Tibial artery (tissue), 4 donors: ENCODE results near the gene ADAT3.

Experiments
- DNase-seq, 2 donors: peaks; one replicate each; pipeline ENCODE4 v3.0.0-alpha.2; 2019
- H3K27ac ChIP-seq, 2 donors: fragments of 200-600 bp; sonication (generic) in 1 of 2; 1 replicate in 1 of 2; 2 replicates in 1 of 2; pipeline ENCODE4 v1.5.1; 2018 to 2019; ENCODE audit warnings: mild to moderate bottlenecking in 1 of 2
- H3K27me3 ChIP-seq, 2 donors: fragments of 200-600 bp; sonication (generic) in 1 of 2; one replicate each; pipeline versions ENCODE4 v1.5.1 to v1.6.0; 2016 to 2019
- H3K36me3 ChIP-seq, 3 donors: fragments of 200-600 bp; sonication (generic) in 2 of 3; one replicate each; pipeline ENCODE4 v1.5.1; 2016 to 2019; ENCODE audit warnings: mild to moderate bottlenecking in 2 of 3
- H3K4me1 ChIP-seq, 4 donors: fragments of 200-600 bp; sonication (generic) in 2 of 4; 1 replicate in 3 of 4; 2 replicates in 1 of 4; pipeline ENCODE4 v1.5.1; 2016 to 2019
- H3K4me3 ChIP-seq, 2 donors: fragments of 200-600 bp; sonication (generic) in 1 of 2; 1 replicate in 1 of 2; 2 replicates in 1 of 2; pipeline ENCODE4 v1.5.1; 2018 to 2019; ENCODE audit warnings: mild to moderate bottlenecking in 2 of 2
- H3K9me3 ChIP-seq, 3 donors: fragments of 200-600 bp; sonication (generic) in 1 of 3; one replicate each; pipeline ENCODE4 v1.5.1; 2016 to 2019
- intact Hi-C: fragments of 100-400 bp; cut with DNase I; formaldehyde crosslinking; loops from one replicate; pipeline ENCODE4 v1.15.0; 2023; ENCODE audit warnings: low total_unique reads
- TF ChIP-seq, protein P1 (sequence below), 2 experiments: fragments of 200-600 bp in 1 of 2; fragments of 450-650 bp in 1 of 2; IDR thresholded peaks; one replicate each; pipeline ENCODE4 v1.5.1; 2017 to 2019; ENCODE audit warnings: antibody characterized with exemption in 2 of 2, mild to moderate bottlenecking in 1 of 2, moderate library complexity in 1 of 2

Gene ADAT3

DNA sequence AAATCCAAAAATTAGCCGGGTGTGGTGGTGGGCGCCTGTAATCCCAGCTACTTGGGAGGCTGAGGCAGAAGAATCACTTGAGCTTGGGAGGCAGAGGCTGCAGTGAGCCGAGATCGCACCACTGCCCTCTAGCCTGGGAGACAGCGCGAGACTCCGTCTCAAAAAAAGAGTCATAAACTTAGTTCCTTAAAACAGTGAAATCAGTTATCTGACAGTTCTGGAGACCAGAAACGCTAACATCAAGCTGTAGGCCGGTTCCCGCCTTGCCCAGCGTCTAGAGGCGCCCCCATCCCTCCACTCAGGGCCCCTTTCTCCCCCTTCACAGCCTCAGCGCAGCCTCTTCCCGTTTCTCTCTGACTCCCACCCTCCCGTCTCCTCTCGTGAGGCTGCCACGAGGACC, 11.9 kb downstream of the ADAT3 start:
- intact Hi-C loops = no loop called here

DNA sequence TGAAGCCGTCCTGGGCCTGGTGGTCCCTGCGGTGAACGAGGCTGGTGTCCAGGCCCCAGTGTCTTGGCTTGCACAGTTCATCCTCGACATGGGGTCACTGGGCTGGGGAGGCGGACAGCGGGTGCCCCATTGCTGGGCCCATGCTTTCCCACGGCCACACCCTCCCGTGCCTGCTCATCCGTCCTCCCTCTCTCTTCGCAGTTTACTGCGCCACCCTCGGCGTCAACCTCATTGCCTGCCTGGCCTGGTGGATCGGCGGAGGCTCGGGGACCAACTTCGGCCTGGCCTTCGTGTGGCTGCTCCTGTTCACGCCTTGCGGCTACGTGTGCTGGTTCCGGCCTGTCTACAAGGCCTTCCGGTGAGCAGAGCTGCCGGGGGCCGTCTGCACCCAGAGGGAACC, 12.7 kb downstream of the ADAT3 start:
- Histone ChIP-seq H3K4me1 (peaks cover 0 to 11% (median 0%) of the 10 kb centered on the region in 4 donors), H3K27me3 (no peaks in the 10 kb centered on the region), H3K9me3 (no peaks in the 10 kb centered on the region), H3K36me3 (peaks cover 35 to 88% (median 74%) of the 10 kb centered on the region in 3 donors), H3K27ac (no peak overlapping the region), H3K4me3 (no peak overlapping the region)
- intact Hi-C loops = no loop called here
- TF ChIP-seq, protein P1, sequence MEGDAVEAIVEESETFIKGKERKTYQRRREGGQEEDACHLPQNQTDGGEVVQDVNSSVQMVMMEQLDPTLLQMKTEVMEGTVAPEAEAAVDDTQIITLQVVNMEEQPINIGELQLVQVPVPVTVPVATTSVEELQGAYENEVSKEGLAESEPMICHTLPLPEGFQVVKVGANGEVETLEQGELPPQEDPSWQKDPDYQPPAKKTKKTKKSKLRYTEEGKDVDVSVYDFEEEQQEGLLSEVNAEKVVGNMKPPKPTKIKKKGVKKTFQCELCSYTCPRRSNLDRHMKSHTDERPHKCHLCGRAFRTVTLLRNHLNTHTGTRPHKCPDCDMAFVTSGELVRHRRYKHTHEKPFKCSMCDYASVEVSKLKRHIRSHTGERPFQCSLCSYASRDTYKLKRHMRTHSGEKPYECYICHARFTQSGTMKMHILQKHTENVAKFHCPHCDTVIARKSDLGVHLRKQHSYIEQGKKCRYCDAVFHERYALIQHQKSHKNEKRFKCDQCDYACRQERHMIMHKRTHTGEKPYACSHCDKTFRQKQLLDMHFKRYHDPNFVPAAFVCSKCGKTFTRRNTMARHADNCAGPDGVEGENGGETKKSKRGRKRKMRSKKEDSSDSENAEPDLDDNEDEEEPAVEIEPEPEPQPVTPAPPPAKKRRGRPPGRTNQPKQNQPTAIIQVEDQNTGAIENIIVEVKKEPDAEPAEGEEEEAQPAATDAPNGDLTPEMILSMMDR (IDR thresholded peaks at IDR 0.05) = no peak
- DNase-seq = no peak

More for the DNA sequence above, 11.9 kb downstream of the ADAT3 start:
- H3K27ac ChIP-seq = no peak overlapping the region
- no peaks in the 10 kb centered on the region for H3K27me3 ChIP-seq
- H3K4me1 ChIP-seq = peaks cover 0 to 11% (median 0%) of the 10 kb centered on the region in 4 donors
- no peaks in the 10 kb centered on the region for H3K9me3 ChIP-seq
- no peak for DNase-seq
- peaks cover 34 to 88% (median 72%) of the 10 kb centered on the region in 3 donors for H3K36me3 ChIP-seq
- TF ChIP-seq, protein P1 (IDR thresholded peaks at IDR 0.05) = no peak
- H3K4me3 ChIP-seq = no peak overlapping the region

DNA sequence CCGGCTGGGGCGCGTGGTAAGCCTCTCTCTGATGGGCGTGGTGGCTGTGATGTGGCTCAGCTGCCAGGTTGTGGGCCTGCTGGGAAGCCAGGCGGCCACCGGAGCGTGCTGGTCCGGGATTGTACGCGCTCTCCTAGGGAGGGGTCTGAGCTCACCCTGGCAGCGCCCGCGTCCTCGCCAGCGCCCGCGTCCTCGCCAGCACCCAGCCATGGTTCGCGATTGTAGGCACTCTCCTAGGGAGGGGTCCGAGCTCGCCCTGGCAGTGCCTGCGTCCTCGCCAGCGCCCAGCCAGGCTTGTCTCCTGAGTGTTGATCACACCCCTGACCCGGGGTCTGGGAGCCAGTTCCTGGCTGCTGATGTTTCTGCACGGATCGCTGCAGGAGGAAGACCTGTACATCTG, 13.8 kb downstream of the ADAT3 start:
- intact Hi-C loops = no loop called here
- Histone ChIP-seq H3K4me1 (peaks cover 0 to 4% (median 0%) of the 10 kb centered on the region in 4 donors), H3K27ac (no peak overlapping the region), H3K27me3 (no peaks in the 10 kb centered on the region), H3K9me3 (no peaks in the 10 kb centered on the region), H3K4me3 (no peak overlapping the region), H3K36me3 (peaks cover 41 to 86% (median 68%) of the 10 kb centered on the region in 3 donors)
- DNase-seq = no peak
- TF ChIP-seq, protein P1 (IDR thresholded peaks at IDR 0.05) = no peak

DNA sequence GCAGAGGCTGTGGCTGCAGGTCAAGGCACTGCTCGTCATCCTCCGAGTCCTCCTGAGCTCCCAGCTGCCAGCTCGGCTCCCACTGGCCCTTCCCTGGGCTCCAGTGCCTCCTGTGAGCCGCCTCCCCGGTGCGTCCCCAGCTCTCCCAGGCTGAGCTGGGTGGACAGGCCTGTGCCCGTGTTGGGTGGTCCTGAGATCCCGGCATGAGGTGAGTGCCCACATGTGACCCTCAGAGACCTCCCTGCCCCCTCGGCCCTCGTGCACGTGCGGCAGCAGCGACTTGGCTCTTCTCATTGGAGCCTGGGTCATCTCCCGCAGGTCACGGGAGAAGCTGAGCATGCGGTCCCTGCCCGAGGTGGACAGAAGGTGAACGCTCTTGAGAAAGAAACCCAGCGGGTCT, 15.4 kb downstream of the ADAT3 start:
- TF ChIP-seq, protein P1 (IDR thresholded peaks at IDR 0.05) = no peak
- Histone ChIP-seq H3K9me3 (no peaks in the 10 kb centered on the region), H3K4me1 (no peaks in the 10 kb centered on the region), H3K27ac (no peak overlapping the region), H3K4me3 (no peak overlapping the region), H3K27me3 (no peaks in the 10 kb centered on the region), H3K36me3 (peaks cover 49 to 93% (median 66%) of the 10 kb centered on the region in 3 donors)
- intact Hi-C loops = no loop called here
- no peak for DNase-seq

DNA sequence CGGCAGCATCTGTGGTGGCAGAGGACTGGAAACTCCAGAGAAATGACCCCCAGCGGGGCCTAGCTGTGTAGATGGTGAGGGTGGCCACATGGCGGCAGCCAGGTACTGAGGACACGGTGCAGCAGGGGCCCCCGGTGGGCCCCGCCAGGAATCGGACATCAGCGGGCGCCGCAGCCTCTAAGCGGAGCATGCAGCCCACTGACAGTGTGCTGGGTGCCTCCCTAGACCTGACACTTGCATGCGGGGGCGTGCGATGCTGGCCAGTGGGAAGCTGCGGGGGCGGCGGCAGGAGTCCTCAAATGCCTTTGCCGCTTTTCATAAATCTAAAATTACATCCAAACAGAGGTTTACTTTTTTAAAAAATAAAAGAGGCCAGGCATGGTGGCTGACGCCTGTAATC, 16.1 kb downstream of the ADAT3 start:
- DNase-seq = no peak
- Histone ChIP-seq H3K36me3 (peaks cover 49 to 93% (median 66%) of the 10 kb centered on the region in 3 donors), H3K4me1 (no peaks in the 10 kb centered on the region), H3K27ac (no peak overlapping the region), H3K9me3 (no peaks in the 10 kb centered on the region), H3K4me3 (no peak overlapping the region), H3K27me3 (no peaks in the 10 kb centered on the region)
- intact Hi-C loops = no loop called here
- TF ChIP-seq, protein P1 (IDR thresholded peaks at IDR 0.05) = no peak

DNA sequence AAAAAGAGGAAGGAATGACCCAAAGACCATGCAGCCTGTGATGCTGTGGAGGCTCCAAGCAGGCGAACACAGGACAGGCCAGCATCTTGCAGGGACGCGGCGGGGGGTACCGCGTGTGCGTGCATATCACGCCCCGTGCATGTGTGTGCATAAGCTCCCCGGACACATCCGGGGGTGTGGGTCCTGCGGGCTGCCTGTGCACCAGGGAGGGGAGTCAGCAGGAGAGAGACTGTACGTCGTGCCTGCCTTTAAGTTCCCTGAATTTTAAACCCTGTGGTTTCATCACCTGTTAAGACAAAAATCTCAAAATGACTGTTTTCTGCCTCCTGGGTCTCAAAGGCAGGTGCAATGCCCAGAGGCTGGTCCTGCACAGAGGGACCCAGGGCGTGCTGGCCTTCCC, 16.6 kb downstream of the ADAT3 start:
- H3K27me3 ChIP-seq = no peaks in the 10 kb centered on the region
- no peak for DNase-seq
- no peak overlapping the region for H3K27ac ChIP-seq
- no peaks in the 10 kb centered on the region for H3K4me1 ChIP-seq
- intact Hi-C loops = no loop called here
- TF ChIP-seq, protein P1 (IDR thresholded peaks at IDR 0.05) = no peak
- H3K9me3 ChIP-seq = no peaks in the 10 kb centered on the region
- peaks cover 49 to 88% (median 66%) of the 10 kb centered on the region in 3 donors for H3K36me3 ChIP-seq
- no peak overlapping the region for H3K4me3 ChIP-seq
